H1 (cell line): ENCODE data around the gene AHR. TPM values are rescaled to one million over a fixed set of nuclear protein-coding genes. Genes with fewer than 3 reads are reported as not detected.

Experiments
- CTCF ChIA-PET: fragments of 300-600 bp; sonication (Branson Sonifier 250); formaldehyde crosslinking; loops from one replicate; lab custom pipeline; 2021; ENCODE audit not compliant: partially characterized antibody; lab: Charles Lee
- POLR2A ChIA-PET: fragments of 300-600 bp; sonication (Branson Sonifier 250); formaldehyde crosslinking; loops from one replicate; lab custom pipeline; 2021; ENCODE audit warnings: inconsistent platforms; ENCODE audit not compliant: partially characterized antibody; lab: Charles Lee
- DNase-seq, 2 experiments: peaks; one replicate each; pipeline versions ENCODE4 v3.0.0 to v3.0.0-alpha.2; 2010 to 2022; ENCODE audit warnings: low spot score in 2 of 2, low read depth in 1 of 2, mixed read lengths in 1 of 2
- FAIRE-seq: peaks from 2 replicates; lab custom pipeline; 2011; peaks lifted over from hg19 to GRCh38; lab: Jason Lieb, UNC
- H2AFZ ChIP-seq: 2 replicates; pipeline ENCODE4 v1.8.1; 2012; ENCODE audit warnings: low read length, inconsistent platforms
- H2AK5ac ChIP-seq: 2 replicates; pipeline ENCODE4 v1.6.1; 2013; ENCODE audit warnings: low read depth, low read length
- H2BK120ac ChIP-seq: replicated peaks from 2 replicates; pipeline ENCODE3; 2013; ENCODE audit warnings: low read depth, low read length, inconsistent platforms
- H2BK12ac ChIP-seq: 2 replicates; pipeline ENCODE4 v1.6.1; 2013; ENCODE audit warnings: low read depth, low read length
- H2BK15ac ChIP-seq: 2 replicates; pipeline ENCODE4 v1.6.1; 2013; ENCODE audit warnings: low read length
- H2BK20ac ChIP-seq: 2 replicates; pipeline ENCODE4 v1.6.1; 2013; ENCODE audit warnings: low read length
- H2BK5ac ChIP-seq: 2 replicates; pipeline ENCODE4 v1.6.1; 2013; ENCODE audit warnings: low read depth, low read length
- H3K14ac ChIP-seq: 2 replicates; pipeline ENCODE4 v1.6.1; 2013; ENCODE audit warnings: inconsistent platforms; ENCODE audit not compliant: insufficient read length
- H3K18ac ChIP-seq: 2 replicates; pipeline ENCODE4 v1.6.1; 2013; ENCODE audit warnings: low read length; ENCODE audit errors: extremely low read depth
- H3K23ac ChIP-seq: 2 replicates; pipeline ENCODE4 v1.6.1; 2013; ENCODE audit warnings: inconsistent platforms; ENCODE audit not compliant: insufficient read length
- H3K23me2 ChIP-seq: 2 replicates; pipeline ENCODE4 v1.6.1; 2013; ENCODE audit warnings: low read depth, low read length
- H3K27ac ChIP-seq: 2 replicates; pipeline ENCODE4 v1.6.1; 2011; ENCODE audit warnings: low read depth, low read length, inconsistent platforms
- H3K27me3 ChIP-seq, 4 experiments: replicated peaks in 1 of 4; 1 replicate in 1 of 4; 2 replicates in 3 of 4; pipeline versions ENCODE4 v1.6.1 to v1.8.1; 2011 to 2013; ENCODE audit warnings: low read length in 3 of 4, mild to moderate bottlenecking in 3 of 4, inconsistent platforms in 2 of 4, mixed read lengths in 2 of 4, moderate library complexity in 1 of 4; ENCODE audit not compliant: control insufficient read depth in 3 of 4, insufficient read depth in 3 of 4; ENCODE audit errors: extremely low read depth in 1 of 4
- H3K36me3 ChIP-seq, 4 experiments: 2 replicates each; pipeline versions ENCODE4 v1.6.1 to v1.8.1; 2011 to 2013; ENCODE audit warnings: mild to moderate bottlenecking in 4 of 4, low read length in 3 of 4, moderate library complexity in 2 of 4, control low read depth in 1 of 4, inconsistent platforms in 1 of 4; ENCODE audit not compliant: insufficient read depth in 4 of 4, control insufficient read depth in 2 of 4
- H3K4ac ChIP-seq: replicated peaks from 2 replicates; pipeline ENCODE3; 2013; ENCODE audit warnings: low read length, low read depth, mixed read lengths, inconsistent platforms; ENCODE audit not compliant: insufficient read length
- H3K4me1 ChIP-seq, 4 experiments: replicated peaks in 1 of 4; 1 replicate in 1 of 4; 2 replicates in 3 of 4; pipeline versions ENCODE4 v1.6.1 to v1.8.1; 2011 to 2013; ENCODE audit warnings: low read length in 3 of 4, inconsistent platforms in 2 of 4, mixed read lengths in 1 of 4; ENCODE audit not compliant: insufficient read depth in 4 of 4, control insufficient read depth in 3 of 4
- H3K4me2 ChIP-seq, 2 experiments: 2 replicates each; pipeline versions ENCODE4 v1.6.1 to v1.8.1; 2011 to 2013; ENCODE audit warnings: low read depth in 2 of 2, low read length in 2 of 2, control low read depth in 1 of 2, inconsistent platforms in 1 of 2, mild to moderate bottlenecking in 1 of 2; ENCODE audit not compliant: insufficient read depth in 1 of 2
- H3K4me3 ChIP-seq, 4 experiments: fragments of 200-600, 300-600 bp in 1 of 4; sonication (generic), shearing (Covaris generic), sonication (Bioruptor Twin) in 1 of 4; 2 replicates each; pipeline versions ENCODE4 v1.5.1 to v1.8.1; 2011 to 2016; ENCODE audit warnings: low read length in 4 of 4, low read depth in 3 of 4, control low read depth in 2 of 4, inconsistent platforms in 2 of 4, mild to moderate bottlenecking in 2 of 4, mixed read lengths in 1 of 4, moderate library complexity in 1 of 4; ENCODE audit not compliant: insufficient read depth in 2 of 4; ENCODE audit errors: extremely low read depth in 1 of 4
- H3K56ac ChIP-seq: replicated peaks from 2 replicates; pipeline ENCODE3; 2013; ENCODE audit warnings: low read depth, mild to moderate bottlenecking, mixed read lengths, low read length, inconsistent platforms; ENCODE audit not compliant: insufficient read length
- H3K79me1 ChIP-seq: 2 replicates; pipeline ENCODE4 v1.6.1; 2013; ENCODE audit warnings: low read depth, low read length, control low read depth
- H3K79me2 ChIP-seq, 2 experiments: 2 replicates each; pipeline versions ENCODE4 v1.6.1 to v1.8.1; 2012 to 2013; ENCODE audit warnings: low read length in 2 of 2, mild to moderate bottlenecking in 2 of 2, inconsistent platforms in 1 of 2; ENCODE audit not compliant: insufficient read depth in 2 of 2, control insufficient read depth in 1 of 2
- H3K9ac ChIP-seq, 4 experiments: replicated peaks in 1 of 4; 1 replicate in 1 of 4; 2 replicates in 3 of 4; pipeline versions ENCODE4 v1.6.1 to v1.8.1; 2011 to 2013; ENCODE audit warnings: low read depth in 3 of 4, low read length in 3 of 4, control low read depth in 2 of 4, mild to moderate bottlenecking in 2 of 4, moderate library complexity in 2 of 4, inconsistent platforms in 1 of 4; ENCODE audit errors: extremely low read depth in 1 of 4
- H3K9me3 ChIP-seq, 2 experiments: 2 replicates each; pipeline versions ENCODE4 v1.6.1 to v1.8.1; 2012 to 2013; ENCODE audit warnings: mild to moderate bottlenecking in 2 of 2, moderate library complexity in 2 of 2, control low read depth in 1 of 2, inconsistent platforms in 1 of 2, low read depth in 1 of 2, low read length in 1 of 2, mixed read lengths in 1 of 2; ENCODE audit not compliant: insufficient read depth in 2 of 2
- H4K20me1 ChIP-seq, 2 experiments: replicated peaks in 1 of 2; 2 replicates each; pipeline versions ENCODE3 to v1.8.1; 2011 to 2013; ENCODE audit warnings: inconsistent platforms in 2 of 2, low read length in 2 of 2, mild to moderate bottlenecking in 1 of 2; ENCODE audit not compliant: insufficient read depth in 2 of 2, control insufficient read depth in 1 of 2
- H4K5ac ChIP-seq: 2 replicates; pipeline ENCODE4 v1.6.1; 2013; ENCODE audit warnings: low read length, low read depth, mixed read lengths, inconsistent platforms; ENCODE audit not compliant: insufficient read length
- H4K8ac ChIP-seq: 2 replicates; pipeline ENCODE4 v1.8.0; 2013; ENCODE audit warnings: mild to moderate bottlenecking, moderate library complexity, low read length, inconsistent platforms; ENCODE audit not compliant: insufficient read depth; ENCODE audit errors: extremely low read depth
- H4K91ac ChIP-seq: replicated peaks from 2 replicates; pipeline ENCODE3; 2013; ENCODE audit warnings: low read length, mixed read lengths, inconsistent platforms; ENCODE audit not compliant: insufficient read length
- EGR1 ChIP-seq: IDR thresholded peaks from 2 replicates; pipeline ENCODE4 v1.6.1; 2011; ENCODE audit warnings: low read depth, low read length, borderline replicate concordance
- KDM4A ChIP-seq: IDR thresholded peaks from one replicate; pipeline ENCODE4 v1.7.1; 2012; ENCODE audit warnings: low read depth, mild to moderate bottlenecking, moderate library complexity, low read length, inconsistent platforms; ENCODE audit not compliant: severe bottlenecking
- MAFK ChIP-seq: IDR thresholded peaks from 2 replicates; pipeline ENCODE4 v1.6.1; 2012; ENCODE audit warnings: low read depth, mild to moderate bottlenecking, improper control_type of control experiment, low read length
- polyA plus RNA-seq, 7 experiments: library from polyadenylated mRNA; depleted of rRNA in 3 of 7; stranded (reverse) in 5 of 7; unstranded in 2 of 7; fragments of >200 nt in 5 of 7; fragments of 200-250 nt in 2 of 7; gene quantifications; 1 replicate in 5 of 7; 2 replicates in 1 of 7; 4 replicates in 1 of 7; pipeline versions ENCODE4 v1.2.1 to v1.2.3, GENCODE V29; 2011 to 2013; ENCODE audit warnings: missing spikeins in 2 of 7, mixed read lengths in 2 of 7
- total RNA-seq: library from RNA; stranded (reverse); fragmentation: NEBNext Ultra II Directional; extraction: Animal tissue kit (Norgen Biotek cat#: 25700); gene quantifications from 2 replicates; pipeline ENCODE4 v1.2.1, GENCODE V29; 2021

Gene AHR
- total and polyA plus RNA-seq, 2 of the 8 experiments (the other 6 are each of a cell fraction or from before 2014, with no cell fraction given): 1.4 to 9.7 TPM

GRCh38 chr7:17315974-17316373 lies 17.5 kb downstream of the AHR start:
- TF ChIP-seq EGR1 (no peak), MAFK (no peak), KDM4A (no peak)
- TF ChIP-seq, all 59 proteins: peak for 0
- H3K23me2 ChIP-seq: no peaks in the 10 kb centered on the region
- no peak overlapping the region for H4K5ac ChIP-seq
- H4K8ac ChIP-seq: no peak overlapping the region
- H3K9ac ChIP-seq: no peak overlapping the region
- H4K91ac ChIP-seq: no peak overlapping the region
- H2BK15ac ChIP-seq: no peak overlapping the region
- H3K23ac ChIP-seq: no peak overlapping the region
- no peak overlapping the region for H3K4me3 ChIP-seq
- peaks cover 4 to 16% (median 7%) of the 10 kb centered on the region in 4 experiments; a peak in 5 of 7 replicates for H3K4me1 ChIP-seq
- no peak for FAIRE-seq
- H3K18ac ChIP-seq: no peak overlapping the region
- H3K14ac ChIP-seq: no peak overlapping the region
- no peak overlapping the region for H2BK20ac ChIP-seq
- no peaks in the 10 kb centered on the region for H3K79me1 ChIP-seq
- H3K56ac ChIP-seq: no peak overlapping the region
- no peak overlapping the region for H3K4ac ChIP-seq
- no peaks in the 10 kb centered on the region for H4K20me1 ChIP-seq
- no peak overlapping the region for H3K27ac ChIP-seq
- H3K27me3 ChIP-seq: no peaks in the 10 kb centered on the region
- no peak overlapping the region for H3K4me2 ChIP-seq
- CTCF ChIA-PET: no interaction called here
- peak overlapping the region; percentile 82; the same call in 1 of the 2 replicates for H2BK12ac ChIP-seq
- no peak overlapping the region for H2AFZ ChIP-seq
- H2AK5ac ChIP-seq: no peak overlapping the region
- DNase-seq: no peak
- H3K79me2 ChIP-seq: peaks cover 0 to 12% of the 10 kb centered on the region in 2 experiments; a peak in 1 of 4 replicates
- no peak overlapping the region for H2BK5ac ChIP-seq
- H3K36me3 ChIP-seq: no peaks in the 10 kb centered on the region
- H3K9me3 ChIP-seq: no peaks in the 10 kb centered on the region
- POLR2A ChIA-PET: no interaction called here
- H2BK120ac ChIP-seq: peak overlapping the region; percentile 81
